ENCODE data around the gene SLC25A25.
A peak's percentile ranks its signal among the peaks of the same experiment; 100 is the strongest.

The SLC25A25 gene

GRCh38 chr9:128062279-128062678 lies 5.8 kb upstream of the SLC25A25 start:
- Histone ChIP-seq H3K27me3 (ENCODE audit: insufficient read depth, low read length, poor library complexity, severe bottlenecking) (no peaks in the 10 kb centered on the region), H3K9me2 (replicated peaks; ENCODE audit: low read depth, low read length) (no peaks in the 10 kb centered on the region), H2AFZ (ENCODE audit: low read length) (no peak overlapping the region), H3K36me3 (ENCODE audit: insufficient read depth, low read length) (no peaks in the 10 kb centered on the region; the same call in 1 of the 2 replicates), H3K4me1 (ENCODE audit: insufficient read depth, low read length, poor library complexity, severe bottlenecking) (peaks cover 41% of the 10 kb centered on the region), H4K20me1 (ENCODE audit: insufficient read depth, low read length, poor library complexity, severe bottlenecking) (no peaks in the 10 kb centered on the region), H3K9me3 (ENCODE audit: insufficient read depth, low read depth, low read length) (no peaks in the 10 kb centered on the region), H3K4me2 (ENCODE audit: low read depth, low read length, poor library complexity, severe bottlenecking) (peak overlapping the region; percentile 39), H3F3A (ENCODE audit: low read depth) (no peaks in the 10 kb centered on the region), H3K4me3 (ENCODE audit: low read length, poor library complexity, severe bottlenecking) (no peak overlapping the region), H3K9ac (ENCODE audit: low read depth, low read length, poor library complexity, severe bottlenecking) (no peak overlapping the region), H3K79me2 (ENCODE audit: insufficient read depth, low read length) (peaks cover 27% of the 10 kb centered on the region)
- TF ChIP-seq EZH2phosphoT487 (IDR thresholded peaks at IDR 0.05; ENCODE audit: borderline replicate concordance) = no peak
- TF ChIP-seq CTCF (conservative IDR thresholded peaks at IDR 0.05; ENCODE audit: low read length) = no peak

DNA sequence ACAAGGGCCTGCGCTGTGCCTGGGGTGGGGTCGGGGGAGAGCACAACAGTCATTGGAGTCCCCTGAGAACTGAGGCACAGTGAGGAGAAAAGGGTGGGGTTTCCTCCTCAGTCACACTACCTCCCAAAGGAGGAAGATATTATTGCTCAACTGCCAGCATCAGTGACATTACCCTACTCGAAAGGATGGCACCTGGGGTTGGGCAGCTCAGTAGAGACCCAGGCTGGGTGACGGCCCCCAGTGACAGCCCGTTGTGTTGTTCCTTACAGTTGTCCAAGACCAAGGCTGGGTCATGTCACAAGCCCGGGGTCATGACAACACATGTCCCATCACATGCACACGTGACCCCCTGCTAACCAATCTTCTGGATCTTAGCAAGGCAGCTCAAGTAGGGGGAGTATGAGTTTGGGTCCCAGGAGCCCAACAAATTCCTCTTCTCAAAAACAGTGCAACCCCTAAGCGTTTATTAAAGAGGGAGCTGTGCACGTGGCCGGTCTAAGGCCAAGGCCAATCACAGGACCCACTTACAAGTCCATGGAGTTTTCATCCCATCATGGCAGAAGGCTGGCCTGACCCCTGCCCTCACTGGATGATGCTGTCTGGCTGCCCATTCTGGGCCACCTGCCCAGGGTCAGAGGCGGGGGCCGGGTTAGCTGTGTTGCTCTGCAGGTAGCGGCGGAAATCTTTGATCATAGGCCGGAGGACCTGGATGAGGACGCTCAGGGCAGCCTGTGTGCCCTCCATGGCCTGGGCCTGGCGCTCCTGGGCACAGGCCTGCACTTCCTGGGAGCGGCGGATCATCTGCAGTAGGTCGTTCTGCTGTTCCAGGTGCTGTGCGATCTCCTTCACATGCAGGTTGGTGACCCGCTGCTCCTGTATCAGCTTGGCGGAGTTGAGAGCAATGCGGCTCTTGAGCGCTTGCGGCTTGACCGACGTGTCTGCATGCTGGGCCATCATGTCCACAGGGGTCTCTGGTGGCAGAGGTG lies 4.9 kb upstream of the SLC25A25 start:
- Histone ChIP-seq H3K9ac (ENCODE audit: low read depth, low read length, poor library complexity, severe bottlenecking) (no peak overlapping the region), H2AFZ (ENCODE audit: low read length) (no peak overlapping the region), H3K36me3 (ENCODE audit: insufficient read depth, low read length) (no peaks in the 10 kb centered on the region; the same call in 1 of the 2 replicates), H3K9me3 (ENCODE audit: insufficient read depth, low read depth, low read length) (no peaks in the 10 kb centered on the region), H3K27me3 (ENCODE audit: insufficient read depth, low read length, poor library complexity, severe bottlenecking) (no peaks in the 10 kb centered on the region), H3K79me2 (ENCODE audit: insufficient read depth, low read length) (peaks cover 27% of the 10 kb centered on the region), H3K4me2 (ENCODE audit: low read depth, low read length, poor library complexity, severe bottlenecking) (peak overlapping the region; percentile 39), H4K20me1 (ENCODE audit: insufficient read depth, low read length, poor library complexity, severe bottlenecking) (no peaks in the 10 kb centered on the region), H3K4me1 (ENCODE audit: insufficient read depth, low read length, poor library complexity, severe bottlenecking) (peaks cover 41% of the 10 kb centered on the region), H3K4me3 (ENCODE audit: low read length, poor library complexity, severe bottlenecking) (no peak overlapping the region), H3K9me2 (replicated peaks; ENCODE audit: low read depth, low read length) (no peaks in the 10 kb centered on the region), H3F3A (ENCODE audit: low read depth) (no peaks in the 10 kb centered on the region)
- TF ChIP-seq CTCF (conservative IDR thresholded peaks at IDR 0.05; ENCODE audit: low read length) (no peak), EZH2phosphoT487 (IDR thresholded peaks at IDR 0.05; ENCODE audit: borderline replicate concordance) (no peak)

GRCh38 chr9:128065907-128066712 lies 1.9 kb upstream of the SLC25A25 start:
- Histone ChIP-seq H3K9me2 (replicated peaks; ENCODE audit: low read depth, low read length) (no peaks in the 10 kb centered on the region), H3K9me3 (ENCODE audit: insufficient read depth, low read depth, low read length) (no peaks in the 10 kb centered on the region), H3F3A (ENCODE audit: low read depth) (no peaks in the 10 kb centered on the region), H3K9ac (ENCODE audit: low read depth, low read length, poor library complexity, severe bottlenecking) (peak overlapping the region; percentile 77), H3K36me3 (ENCODE audit: insufficient read depth, low read length) (no peaks in the 10 kb centered on the region; the same call in 1 of the 2 replicates), H3K4me3 (ENCODE audit: low read length, poor library complexity, severe bottlenecking) (peak overlapping the region; percentile 84), H2AFZ (ENCODE audit: low read length) (no peak overlapping the region), H3K4me2 (ENCODE audit: low read depth, low read length, poor library complexity, severe bottlenecking) (peak overlapping the region; percentile 71), H3K79me2 (ENCODE audit: insufficient read depth, low read length) (peaks cover 55% of the 10 kb centered on the region), H4K20me1 (ENCODE audit: insufficient read depth, low read length, poor library complexity, severe bottlenecking) (peaks cover 13% of the 10 kb centered on the region), H3K4me1 (ENCODE audit: insufficient read depth, low read length, poor library complexity, severe bottlenecking) (peaks cover 44% of the 10 kb centered on the region), H3K27me3 (ENCODE audit: insufficient read depth, low read length, poor library complexity, severe bottlenecking) (no peaks in the 10 kb centered on the region)
- TF ChIP-seq EZH2phosphoT487 (IDR thresholded peaks at IDR 0.05; ENCODE audit: borderline replicate concordance) (no peak), CTCF (conservative IDR thresholded peaks at IDR 0.05; ENCODE audit: low read length) (no peak)

Measured in Loucy (cell line).